Measurements from ENCODE around the gene TNPO1. TPM values are rescaled to one million over a fixed set of nuclear protein-coding genes. Genes with fewer than 3 reads are reported as not detected.

Gene TNPO1
- polyA plus RNA-seq, 1 experiment = 134 TPM

DNA sequence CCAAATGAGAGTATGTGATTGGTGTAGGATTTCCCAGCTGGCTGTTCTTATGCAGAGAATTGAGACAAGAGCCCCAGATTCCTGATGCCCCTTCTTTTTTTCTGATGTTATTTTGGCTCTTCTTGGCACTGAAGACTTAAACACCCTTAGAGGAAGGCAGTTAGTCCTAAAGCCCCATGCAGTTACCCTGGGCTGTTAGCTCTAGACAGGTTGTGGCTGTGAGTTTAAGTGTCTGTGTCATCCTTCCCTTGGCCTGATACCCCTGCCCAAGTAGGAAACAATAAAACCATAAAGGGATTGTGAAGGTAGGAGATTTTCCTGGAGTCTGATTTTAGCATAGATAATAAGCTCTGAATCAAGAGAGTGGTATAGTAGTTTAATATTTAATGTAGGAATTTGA is 13.2 kb downstream of the TNPO1 start:
- TF ChIP-seq, protein P1, sequence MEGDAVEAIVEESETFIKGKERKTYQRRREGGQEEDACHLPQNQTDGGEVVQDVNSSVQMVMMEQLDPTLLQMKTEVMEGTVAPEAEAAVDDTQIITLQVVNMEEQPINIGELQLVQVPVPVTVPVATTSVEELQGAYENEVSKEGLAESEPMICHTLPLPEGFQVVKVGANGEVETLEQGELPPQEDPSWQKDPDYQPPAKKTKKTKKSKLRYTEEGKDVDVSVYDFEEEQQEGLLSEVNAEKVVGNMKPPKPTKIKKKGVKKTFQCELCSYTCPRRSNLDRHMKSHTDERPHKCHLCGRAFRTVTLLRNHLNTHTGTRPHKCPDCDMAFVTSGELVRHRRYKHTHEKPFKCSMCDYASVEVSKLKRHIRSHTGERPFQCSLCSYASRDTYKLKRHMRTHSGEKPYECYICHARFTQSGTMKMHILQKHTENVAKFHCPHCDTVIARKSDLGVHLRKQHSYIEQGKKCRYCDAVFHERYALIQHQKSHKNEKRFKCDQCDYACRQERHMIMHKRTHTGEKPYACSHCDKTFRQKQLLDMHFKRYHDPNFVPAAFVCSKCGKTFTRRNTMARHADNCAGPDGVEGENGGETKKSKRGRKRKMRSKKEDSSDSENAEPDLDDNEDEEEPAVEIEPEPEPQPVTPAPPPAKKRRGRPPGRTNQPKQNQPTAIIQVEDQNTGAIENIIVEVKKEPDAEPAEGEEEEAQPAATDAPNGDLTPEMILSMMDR (IDR thresholded peaks at IDR 0.05; ENCODE audit: low read depth, low read length) = no peak

DNA sequence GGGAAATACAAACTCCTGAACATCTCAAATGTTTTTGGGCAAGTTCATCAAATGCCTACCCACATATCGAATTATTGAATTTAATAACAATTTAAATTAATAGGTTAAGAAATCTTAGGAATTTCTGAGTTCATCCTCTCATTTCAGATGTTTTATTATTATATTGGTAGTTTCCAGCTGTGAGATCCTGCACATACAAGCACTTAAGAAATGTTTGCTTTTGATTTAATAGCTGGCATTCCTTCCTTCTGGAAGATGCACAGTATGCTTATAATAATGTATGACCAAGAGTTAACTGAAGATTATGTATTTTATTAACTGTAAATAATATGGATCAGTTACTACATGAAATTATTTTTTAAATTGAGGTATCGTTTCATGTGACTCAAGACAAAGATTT is 13.9 kb downstream of the TNPO1 start:
- no peak for DNase-seq (ENCODE audit: low read depth, low spot score)
- no peak overlapping the region for H3K4me3 ChIP-seq (ENCODE audit: low read depth, low read length)
- no peak overlapping the region for H3K27ac ChIP-seq (ENCODE audit: low read depth, low read length)
- CTCF ChIA-PET = interaction anchor here (1.3 to 2.5 kb wide), 2 partner anchors 11 to 12 kb away, joined by 6 to 9 read pairs; no protein-coding TSS in a partner anchor
- H3K27me3 ChIP-seq (ENCODE audit: control insufficient read depth, insufficient read depth, low read length) = no peaks in the 10 kb centered on the region
- POLR2A ChIA-PET = interaction anchor here (1.6 to 2.9 kb wide), 2 partner anchors 13 to 19 kb away, joined by 4 to 7 read pairs; no protein-coding TSS in a partner anchor
- TF ChIP-seq, protein P1 (IDR thresholded peaks at IDR 0.05; ENCODE audit: low read depth, low read length) = no peak
- no peaks in the 10 kb centered on the region for H3K9me3 ChIP-seq (ENCODE audit: control insufficient read depth, insufficient read depth, low read length)

More for the DNA sequence above, 13.2 kb downstream of the TNPO1 start:
- CTCF ChIA-PET = interaction anchor here (1.3 to 2.5 kb wide), 2 partner anchors 11 kb away, joined by 6 to 9 read pairs; no protein-coding TSS in a partner anchor
- DNase-seq (ENCODE audit: low read depth, low spot score) = no peak
- POLR2A ChIA-PET = interaction anchor here (1.6 to 2.9 kb wide), 2 partner anchors 13 to 20 kb away, joined by 4 to 7 read pairs; no protein-coding TSS in a partner anchor
- Histone ChIP-seq H3K27me3 (ENCODE audit: control insufficient read depth, insufficient read depth, low read length) (no peaks in the 10 kb centered on the region), H3K27ac (ENCODE audit: low read depth, low read length) (no peak overlapping the region), H3K9me3 (ENCODE audit: control insufficient read depth, insufficient read depth, low read length) (no peaks in the 10 kb centered on the region), H3K4me3 (ENCODE audit: low read depth, low read length) (no peak overlapping the region)

DNA sequence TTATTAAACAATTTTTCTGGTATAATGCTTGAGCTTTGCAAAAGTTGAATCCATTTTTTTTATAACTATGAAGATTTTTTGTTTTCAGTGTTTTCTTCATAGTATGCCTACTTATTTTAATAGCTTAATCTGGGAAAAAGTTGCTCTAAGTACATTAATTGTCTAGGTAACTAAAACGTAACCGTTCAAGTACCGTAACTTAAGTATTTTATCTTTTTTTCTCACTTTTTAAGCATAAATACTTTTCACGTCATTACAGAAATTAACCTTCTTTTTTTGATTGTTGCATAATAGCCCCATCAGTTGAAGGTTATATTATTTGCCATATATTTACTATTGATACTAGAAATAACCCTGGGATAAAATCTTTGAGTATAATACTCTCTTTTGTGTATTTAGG is 15.2 kb downstream of the TNPO1 start:
- Histone ChIP-seq H3K27ac (ENCODE audit: low read depth, low read length) (no peak overlapping the region), H3K9me3 (ENCODE audit: control insufficient read depth, insufficient read depth, low read length) (no peaks in the 10 kb centered on the region), H3K27me3 (ENCODE audit: control insufficient read depth, insufficient read depth, low read length) (no peaks in the 10 kb centered on the region), H3K4me3 (ENCODE audit: low read depth, low read length) (no peak overlapping the region)
- POLR2A ChIA-PET = no interaction called here
- TF ChIP-seq, protein P1 (IDR thresholded peaks at IDR 0.05; ENCODE audit: low read depth, low read length) = no peak
- CTCF ChIA-PET = interaction anchor here (0.7 to 2.5 kb wide), 4 partner anchors 9 to 370 kb away, joined by 3 to 9 read pairs (median 4); no protein-coding TSS in a partner anchor
- no peak for DNase-seq (ENCODE audit: low read depth, low spot score)

DNA sequence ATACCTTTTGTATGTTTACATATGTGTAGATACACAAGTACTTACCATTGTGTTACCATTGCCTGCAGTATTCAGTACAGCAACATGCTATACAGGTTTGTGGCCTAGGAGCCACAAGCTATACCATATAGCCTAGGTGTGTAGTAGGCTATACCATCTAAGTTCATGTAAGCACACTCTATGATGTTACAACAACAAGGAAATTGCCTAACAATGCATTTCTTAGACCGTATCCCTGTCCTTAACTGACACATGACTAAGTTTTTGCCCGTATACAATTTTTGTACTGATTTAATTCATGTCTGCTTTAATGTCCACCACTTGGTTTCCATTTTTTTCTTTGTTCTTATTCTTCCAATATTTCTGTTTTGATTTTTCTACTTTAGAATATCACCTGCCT is 18.5 kb downstream of the TNPO1 start:
- TF ChIP-seq, protein P1 (IDR thresholded peaks at IDR 0.05; ENCODE audit: low read depth, low read length) = no peak
- POLR2A ChIA-PET = no interaction called here

DNA sequence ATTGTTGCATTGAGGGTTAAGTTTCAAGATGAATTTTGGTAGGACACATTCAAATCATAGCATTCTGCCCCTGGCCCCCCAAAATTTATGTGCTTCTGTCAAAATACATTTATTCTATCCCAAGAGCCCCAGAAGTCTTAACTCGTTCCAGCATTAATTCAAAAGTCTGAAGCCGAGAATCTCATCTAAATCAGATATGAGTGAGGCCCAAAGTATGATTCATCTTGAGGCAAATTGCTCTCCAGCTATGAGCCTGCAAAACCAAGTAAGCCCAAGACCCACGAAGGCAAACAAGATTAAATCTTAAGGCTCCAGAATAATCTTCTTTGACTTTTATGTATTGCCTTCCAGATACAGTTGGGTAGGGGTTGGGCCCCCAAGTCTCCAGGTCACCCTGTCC is 19.2 kb downstream of the TNPO1 start:
- ChIA-PET POLR2A (interaction anchor here (1.0 kb wide), 1 partner anchor 19 kb away, joined by 3 read pairs; the partner anchor contains the start of gene TNPO1), CTCF (no interaction called here)
- no peak for DNase-seq (ENCODE audit: low read depth, low spot score)
- no peak overlapping the region for H3K4me3 ChIP-seq (ENCODE audit: low read depth, low read length)
- no peak overlapping the region for H3K27ac ChIP-seq (ENCODE audit: low read depth, low read length)
- H3K27me3 ChIP-seq (ENCODE audit: control insufficient read depth, insufficient read depth, low read length) = no peaks in the 10 kb centered on the region
- TF ChIP-seq, protein P1 (IDR thresholded peaks at IDR 0.05; ENCODE audit: low read depth, low read length) = no peak
- H3K9me3 ChIP-seq (ENCODE audit: control insufficient read depth, insufficient read depth, low read length) = no peaks in the 10 kb centered on the region

More for the DNA sequence above, 18.5 kb downstream of the TNPO1 start:
- Histone ChIP-seq H3K27ac (ENCODE audit: low read depth, low read length) (no peak overlapping the region), H3K27me3 (ENCODE audit: control insufficient read depth, insufficient read depth, low read length) (no peaks in the 10 kb centered on the region), H3K4me3 (ENCODE audit: low read depth, low read length) (no peak overlapping the region), H3K9me3 (ENCODE audit: control insufficient read depth, insufficient read depth, low read length) (no peaks in the 10 kb centered on the region)
- CTCF ChIA-PET = no interaction called here
- DNase-seq (ENCODE audit: low read depth, low spot score) = no peak

All from AG04450 (cell line).